HUDEP-2 (cell line): Measurements from ENCODE around the gene ZNF79.

ENCODE experiments used
- DNase-seq, 76 experiments: peaks; one replicate each; lab custom pipeline; 2025; ENCODE audit not compliant: unreplicated experiment in 76 of 76; lab: John Stamatoyannopoulos, UW

The ZNF79 gene

DNA sequence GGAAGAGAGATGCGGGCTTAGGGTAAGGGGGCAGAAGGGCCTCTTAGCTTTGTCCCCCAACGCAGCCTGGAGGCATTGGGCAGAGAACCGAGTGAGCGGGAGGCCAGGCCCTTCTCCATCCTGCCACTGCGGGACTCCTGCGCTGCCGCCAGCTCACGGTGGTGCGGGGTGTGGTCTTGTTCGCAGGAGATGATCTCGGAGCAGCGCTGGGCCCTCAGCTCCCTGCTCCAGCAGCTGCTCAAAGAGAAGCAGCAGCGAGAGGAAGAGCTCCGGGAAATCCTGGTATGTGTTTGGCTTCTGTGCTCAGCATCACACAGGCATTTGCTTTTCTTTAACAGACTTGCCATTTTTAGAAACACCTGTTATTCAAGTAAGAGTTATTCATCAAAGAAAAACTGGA, 68.4 kb downstream of the ZNF79 start:
- DNase-seq, result no peak

DNA sequence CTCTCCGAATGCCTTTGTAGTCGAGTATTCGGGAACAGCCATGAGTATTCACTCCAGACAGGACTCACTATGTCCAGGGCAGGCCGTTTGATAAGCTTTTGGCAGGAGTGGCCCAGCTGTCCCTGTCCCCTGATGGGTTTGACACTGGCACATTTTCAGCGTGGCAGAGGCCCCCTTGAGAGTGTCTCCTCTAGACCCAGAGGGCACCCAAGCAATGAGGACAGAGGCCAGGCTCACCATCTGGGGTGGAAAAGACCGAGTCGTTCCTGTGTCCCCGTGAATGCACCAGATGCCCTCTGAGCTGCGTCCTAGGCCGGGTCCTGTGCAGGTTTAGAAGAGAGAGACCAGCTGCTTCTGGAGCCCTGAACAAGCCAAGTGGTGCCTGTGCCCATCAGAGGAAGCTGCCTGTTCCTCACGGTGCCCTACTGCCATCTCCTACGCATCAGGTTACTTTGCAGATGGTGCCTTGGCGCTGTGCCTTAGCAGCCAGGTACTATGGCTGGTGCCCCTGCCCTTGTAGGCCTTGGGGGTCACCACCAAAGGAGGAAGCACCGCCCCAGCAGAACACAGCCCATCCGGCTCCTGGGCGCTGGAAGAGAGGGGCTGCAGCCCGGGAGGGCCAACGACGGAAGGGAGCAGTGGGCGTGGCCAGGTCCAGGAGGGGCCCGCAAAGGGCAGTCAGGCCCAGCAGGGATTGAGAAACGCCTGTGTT, 69.6 kb downstream of the ZNF79 start:
- no peak for DNase-seq

DNA sequence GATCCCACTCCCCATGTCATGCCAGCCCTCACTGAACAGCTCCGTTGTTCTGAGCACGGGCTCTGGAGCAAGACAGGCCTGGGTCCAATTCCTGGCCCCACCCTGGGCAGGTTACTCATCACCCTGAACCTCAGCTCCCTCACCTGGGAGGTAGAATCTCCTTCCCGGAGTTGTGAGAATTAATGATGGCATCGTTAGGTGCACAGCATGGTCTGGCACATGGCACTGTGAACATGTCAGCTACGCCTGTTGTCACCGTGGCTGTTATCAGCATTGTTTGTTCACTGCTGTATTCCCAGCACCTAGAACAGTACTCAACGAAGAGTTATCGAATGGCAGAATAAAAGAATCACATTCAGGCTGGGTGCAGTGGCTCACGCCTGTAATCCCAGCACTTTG, 70.1 kb downstream of the ZNF79 start:
- no peak for DNase-seq
